NCI-H510A treated with DMSO at 0.1 percent for 48 hours (cell line): ENCODE data around the gene SNAPIN.
"Not testable (repeated sequence)": the region's sequence is repeated elsewhere in the genome, so short reads cannot be mapped to it uniquely, and the experiment has no call there.

ENCODE experiments used
- DNase-seq: peaks from one replicate; lab custom pipeline; 2025; lab: John Stamatoyannopoulos, UW

SNAPIN gene

GRCh38 chr1:153626904-153627714 is 31.4 kb upstream of the SNAPIN start, which contains the start of gene S100A13:
S100A13 (minus strand) TSS chr1:153627505; CDS start chr1:153626472, 1,033 bp downstream.
- DNase-seq: peak; percentile 91

GRCh38 chr1:153627715-153628626 is 30.5 kb upstream of the SNAPIN start, which contains the start of gene S100A1:
S100A1 (plus strand) TSS chr1:153628434; CDS start chr1:153630522, 2,088 bp downstream.
- no peak for DNase-seq

GRCh38 chr1:153628638-153629342 is 29.7 kb upstream of the SNAPIN start:
- DNase-seq: no peak

DNA sequence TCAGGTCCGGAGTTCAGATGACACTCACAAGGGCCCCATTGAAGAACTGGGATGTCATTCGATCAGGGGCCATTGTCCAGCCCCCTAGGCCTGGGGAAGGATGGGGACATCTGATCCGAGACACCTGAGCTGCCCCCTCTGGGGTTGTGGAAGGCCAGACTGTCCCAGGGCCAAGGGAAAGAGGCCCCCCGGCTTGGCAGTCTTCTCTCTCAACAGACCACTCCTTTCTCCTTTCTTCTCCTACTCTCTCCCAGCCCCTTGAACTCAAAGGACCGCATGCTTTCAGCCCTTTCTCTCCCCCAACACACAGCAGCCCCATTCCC is 29.2 kb upstream of the SNAPIN start:
- no peak for DNase-seq

GRCh38 chr1:153629971-153630370 is 28.5 kb upstream of the SNAPIN start:
- DNase-seq: no peak

GRCh38 chr1:153630384-153630783 is 28.1 kb upstream of the SNAPIN start:
- no peak for DNase-seq

- DNase-seq: no peak
Observed at GRCh38 chr1:153631047-153632022, 27.2 kb upstream of the SNAPIN start.

DNA sequence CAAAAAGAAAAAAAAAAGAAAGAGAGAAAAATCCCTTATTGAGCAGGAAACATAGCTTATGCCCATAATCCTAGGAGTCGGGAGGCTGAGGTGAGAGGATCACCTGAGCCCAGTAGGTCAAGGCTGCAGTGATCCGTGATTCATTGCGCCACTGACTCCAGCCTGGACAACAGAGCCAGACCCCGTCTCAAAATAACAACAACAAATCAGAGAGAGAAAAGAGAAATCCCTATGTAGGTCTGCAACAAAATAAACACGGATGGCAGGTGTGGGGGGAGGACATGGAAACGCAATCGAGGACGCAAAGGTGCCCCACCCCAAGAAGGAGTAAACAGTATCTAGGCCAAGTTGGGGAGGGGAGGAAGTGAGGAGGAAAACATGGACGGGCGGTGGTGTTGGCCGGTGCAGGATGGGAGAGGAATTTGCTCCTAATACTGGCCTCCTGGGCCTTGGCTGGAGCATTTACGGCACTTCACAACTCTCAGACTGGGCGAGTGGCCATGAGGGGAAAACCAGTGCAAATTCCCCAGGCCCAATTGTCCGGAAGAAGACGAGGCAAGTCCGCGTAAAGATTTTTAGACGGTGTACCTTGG is 25.2 kb upstream of the SNAPIN start:
- DNase-seq: no peak

DNA sequence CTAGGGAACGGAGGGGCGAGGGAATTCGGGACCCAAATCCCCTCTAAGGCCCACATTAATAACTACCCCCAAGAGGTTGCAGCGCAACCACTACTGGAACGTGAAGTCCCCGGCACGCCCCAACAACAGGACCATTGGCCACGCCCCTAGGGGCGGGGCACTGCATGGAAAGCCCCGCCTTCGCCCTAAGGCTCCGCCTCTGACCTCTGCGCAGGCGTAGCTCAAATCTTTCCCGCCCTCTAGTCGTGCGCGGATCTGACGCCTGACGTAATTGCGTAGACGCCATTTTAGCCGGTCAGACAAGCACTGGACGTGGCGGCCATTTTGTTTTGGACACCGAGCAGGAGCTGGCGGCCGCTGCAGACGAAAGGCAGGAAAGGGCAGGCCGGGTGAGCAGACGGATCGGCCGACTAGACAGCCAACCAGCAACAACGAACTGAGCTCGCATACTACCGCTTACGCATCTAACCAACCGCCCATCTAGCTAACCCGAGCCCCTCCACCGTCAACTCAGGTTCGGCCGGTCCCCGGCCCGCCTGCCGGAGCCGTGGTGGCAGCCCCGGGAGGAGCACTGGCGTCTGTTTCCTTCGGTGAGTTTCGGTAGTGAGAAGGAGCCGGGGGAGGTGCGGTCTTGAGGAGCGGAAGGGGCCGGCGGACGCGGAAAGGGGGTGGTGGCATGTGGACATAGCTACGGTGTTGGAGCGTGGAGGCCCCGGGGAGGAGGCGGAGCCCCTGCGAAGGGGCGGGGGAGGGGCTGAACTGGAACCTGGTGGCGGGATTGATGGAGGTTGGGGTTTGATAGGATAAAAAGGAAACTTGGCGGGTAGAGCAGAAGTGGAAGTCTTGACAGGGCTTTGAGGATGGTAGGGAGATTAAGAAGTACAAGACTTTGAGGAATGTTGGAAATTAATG is 24.5 kb upstream of the SNAPIN start, which contains the start of gene CHTOP:
Gene CHTOP (plus strand): TSS at position 313 of the 912 bp plus-strand sequence. CDS start 2,523 bp downstream, outside the sequence.
- peak; percentile 90 for DNase-seq

GRCh38 chr1:153635872-153636271 is 22.6 kb upstream of the SNAPIN start:
- no peak for DNase-seq

DNA sequence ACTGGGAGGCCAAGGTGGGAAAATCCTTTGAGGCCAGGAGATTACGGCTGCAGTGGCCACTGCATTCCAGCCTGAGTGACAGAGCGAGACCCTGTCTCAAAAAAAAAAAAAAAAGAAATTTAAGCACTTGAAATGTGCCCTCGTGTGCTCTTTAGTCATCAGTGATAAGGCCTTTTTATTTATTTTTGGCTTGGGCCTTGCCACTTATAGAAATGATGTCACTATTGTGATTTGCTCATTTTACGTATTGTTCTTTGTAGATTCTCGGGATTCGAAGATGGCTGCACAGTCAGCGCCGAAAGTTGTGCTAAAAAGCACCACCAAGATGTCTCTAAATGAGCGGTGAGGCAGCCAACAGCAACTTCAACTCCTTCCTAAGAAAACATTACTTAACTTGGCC is 22.2 kb upstream of the SNAPIN start:
- DNase-seq: no peak

DNA sequence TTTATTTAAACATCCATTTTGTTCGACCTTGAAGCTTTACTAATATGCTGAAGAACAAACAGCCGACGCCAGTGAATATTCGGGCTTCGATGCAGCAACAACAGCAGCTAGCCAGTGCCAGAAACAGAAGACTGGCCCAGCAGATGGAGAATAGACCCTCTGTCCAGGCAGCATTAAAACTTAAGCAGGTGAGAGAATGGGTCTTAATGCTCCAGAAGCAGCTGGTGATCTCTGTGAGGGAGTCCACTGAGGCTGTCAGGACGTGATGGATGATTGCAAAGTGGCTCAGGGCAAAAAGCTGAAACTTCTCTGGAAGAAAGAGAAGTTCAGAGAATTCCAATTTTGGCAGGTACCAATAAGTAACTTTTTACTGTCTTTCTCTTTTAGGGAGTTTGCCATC is 20.2 kb upstream of the SNAPIN start:
- no peak for DNase-seq

DNA sequence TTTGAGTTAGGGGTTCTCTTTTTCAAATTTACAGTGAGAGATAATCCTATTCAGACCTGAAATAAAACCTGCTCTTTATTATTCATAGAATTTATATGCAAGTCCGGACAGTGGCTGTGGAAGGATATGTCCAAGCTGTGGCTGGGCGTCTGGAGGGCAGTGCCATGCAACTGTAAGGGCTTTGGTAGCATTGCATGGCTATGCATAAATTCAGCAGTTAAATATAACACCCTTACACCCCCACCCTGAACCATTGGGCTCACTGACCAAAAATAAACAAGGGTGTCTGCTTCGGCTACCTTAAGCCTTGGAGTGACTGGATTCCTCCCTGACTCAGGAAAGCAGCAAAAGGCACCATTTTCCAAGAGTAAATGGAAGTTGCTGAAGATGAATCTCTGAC is 19.2 kb upstream of the SNAPIN start:
- DNase-seq: no peak

DNA sequence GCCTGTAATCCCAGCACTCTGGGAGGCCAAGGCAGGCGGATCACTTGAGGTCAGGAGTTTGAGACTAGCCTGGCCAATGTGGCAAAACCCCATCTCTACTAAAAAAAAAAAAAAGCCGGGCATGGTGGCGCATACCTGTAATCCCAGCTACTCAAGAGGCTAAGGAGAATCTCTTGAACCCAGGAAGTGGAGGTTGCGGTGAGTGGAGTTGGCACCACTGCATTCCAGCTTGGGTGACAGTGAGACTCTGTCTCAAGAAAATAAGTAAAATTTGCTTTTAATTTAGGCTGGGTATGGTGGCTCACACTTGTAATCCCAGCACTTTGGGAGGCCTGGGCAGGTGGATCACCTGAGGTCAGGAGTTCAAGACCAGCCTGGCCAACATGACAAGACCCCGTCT is 18.3 kb upstream of the SNAPIN start:
- DNase-seq: not testable (repeated sequence)

DNA sequence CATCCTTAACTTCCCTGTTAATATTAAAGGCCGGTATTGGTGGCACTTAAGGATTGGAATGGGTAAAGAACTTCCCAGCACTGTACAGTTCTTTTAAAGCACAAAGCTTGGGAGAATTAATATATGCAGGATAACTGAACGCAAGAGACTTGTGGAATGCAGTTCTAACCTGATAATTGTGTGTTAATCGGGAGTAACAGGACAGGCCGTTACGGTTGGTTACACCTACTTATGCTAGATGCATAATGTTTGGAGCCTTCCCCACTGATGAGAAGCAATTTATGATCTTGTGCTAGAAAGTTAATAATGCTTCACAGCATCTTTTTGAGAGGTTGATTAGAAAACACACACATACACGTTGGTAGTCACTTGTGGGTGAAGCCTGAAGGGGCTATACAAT is 17.6 kb upstream of the SNAPIN start:
- no peak for DNase-seq

- DNase-seq: no peak
Observed at GRCh38 chr1:153642161-153642560, 16.3 kb upstream of the SNAPIN start.

DNA sequence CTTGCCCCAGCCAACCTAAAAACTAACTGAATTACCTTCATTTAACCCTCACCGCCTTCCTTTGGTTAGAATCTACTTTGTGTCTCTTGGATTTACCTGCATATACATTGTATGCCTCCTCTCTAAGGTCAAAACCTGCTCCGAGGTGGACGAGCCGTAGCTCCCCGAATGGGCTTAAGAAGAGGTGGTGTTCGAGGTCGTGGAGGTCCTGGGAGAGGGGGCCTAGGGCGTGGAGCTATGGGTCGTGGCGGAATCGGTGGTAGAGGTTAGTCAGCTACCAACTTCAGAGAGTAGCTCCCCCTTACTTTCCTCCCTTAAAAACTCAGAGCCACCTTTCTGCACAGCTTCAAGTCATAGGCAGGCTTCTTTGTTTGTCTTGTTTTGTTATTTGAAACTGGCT is 15.4 kb upstream of the SNAPIN start:
- no peak for DNase-seq

DNA sequence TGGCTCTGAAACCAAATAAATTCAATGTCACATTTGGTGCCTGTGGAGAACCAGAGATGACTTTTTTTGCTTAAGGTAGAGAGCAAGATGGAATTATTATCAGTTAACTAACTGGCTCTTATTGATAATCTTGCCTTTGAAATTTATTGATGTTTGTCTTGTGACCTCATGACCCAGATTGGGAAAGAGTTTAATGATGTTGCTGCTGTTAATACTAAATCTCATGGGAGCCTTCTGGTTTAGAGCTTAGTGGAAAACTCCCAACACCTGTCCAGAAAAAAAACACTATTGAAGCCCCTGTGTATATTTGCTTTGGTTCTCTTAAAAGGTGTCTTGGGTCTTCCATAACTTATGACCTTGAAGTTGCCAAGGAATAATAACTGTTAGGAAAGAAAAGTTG is 14.7 kb upstream of the SNAPIN start:
- DNase-seq: no peak

DNA sequence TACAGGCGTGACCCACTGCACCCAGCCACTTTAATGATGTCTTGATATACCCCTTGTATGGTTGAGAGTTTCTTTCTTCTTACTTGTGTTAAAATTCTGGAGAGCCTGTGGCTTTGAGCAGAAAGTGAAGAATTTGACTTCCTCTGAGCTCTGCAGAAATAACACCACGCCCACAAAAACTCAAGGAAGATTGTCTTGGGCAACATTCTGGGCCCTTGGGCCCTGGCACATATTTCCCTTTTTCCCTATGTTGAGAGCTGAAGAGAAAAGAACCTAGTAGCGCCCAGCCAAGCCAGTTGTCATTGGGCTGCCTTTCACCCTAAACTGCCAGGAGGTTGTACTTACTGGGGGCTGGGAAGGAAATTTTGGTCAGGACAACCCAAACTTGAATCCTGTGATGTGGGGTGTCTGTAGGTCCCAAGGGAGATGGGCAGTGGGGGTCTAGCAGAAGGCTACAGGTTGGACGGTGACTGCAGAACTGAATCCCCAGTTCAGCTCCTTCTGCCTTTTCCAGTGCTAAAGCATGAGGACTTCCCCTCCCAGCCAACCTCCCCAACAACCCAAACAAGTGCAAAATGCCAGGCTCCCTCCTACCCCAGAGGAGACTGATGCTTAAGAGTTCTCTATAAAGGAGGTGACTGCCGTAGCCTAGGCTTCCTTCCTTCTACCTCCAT is 11.7 kb upstream of the SNAPIN start:
- no peak for DNase-seq
